Activated CD4-positive, CD25-positive, alpha-beta regulatory T cell treated with anti-CD3 and anti-CD28 coated beads, Interleukin-2, amount 50 U/mL, for 24 hours (primary cell): ENCODE measurements around the gene TAF11L14.
"Not testable (repeated sequence)": the region's sequence is repeated elsewhere in the genome, so short reads cannot be mapped to it uniquely, and the experiment has no call there.

Experiments
- ATAC-seq, 2 donors: fragments of 150-1000 bp; cut with Tn5 transposase; one replicate each; pipeline ENCODE4 v1.10.0; 2021; ENCODE audit warnings: mild to moderate bottlenecking in 1 of 2, moderate library complexity in 1 of 2

The TAF11L14 gene

GRCh38 chr5:17634160-17634559 is at the start of gene TAF11L14:
TSS of gene TAF11L14 (plus strand) at chr5:17634460.
- ATAC-seq = no peak

- not testable (repeated sequence) for ATAC-seq
Observed at GRCh38 chr5:17585658-17586057, 48.6 kb upstream of the TAF11L14 start, which contains the start of gene TAF11L7. TSS of gene TAF11L7 (minus strand) at chr5:17585758.

- ATAC-seq = not testable (repeated sequence)
Observed at GRCh38 chr5:17590860-17591259, 43.4 kb upstream of the TAF11L14 start, which contains the start of gene TAF11L8. TSS of gene TAF11L8 (minus strand) at chr5:17590960.

- not testable (repeated sequence) for ATAC-seq
Observed at GRCh38 chr5:17594255-17594654, 40.0 kb upstream of the TAF11L14 start, which contains the start of gene TAF11L9. TSS of gene TAF11L9 (minus strand) at chr5:17594394.

- ATAC-seq = not testable (repeated sequence)
Observed at GRCh38 chr5:17597728-17598127, 36.5 kb upstream of the TAF11L14 start, which contains the start of gene TAF11L10. TSS of gene TAF11L10 (minus strand) at chr5:17597828.

GRCh38 chr5:17603880-17604279 is 30.4 kb upstream of the TAF11L14 start, which contains the start of gene TAF11L11:
TSS of gene TAF11L11 (plus strand) at chr5:17604183.
- ATAC-seq = not testable (repeated sequence)

- no peak for ATAC-seq
Observed at GRCh38 chr5:17604951-17605350, 29.3 kb upstream of the TAF11L14 start.

- not testable (repeated sequence) for ATAC-seq
Observed at GRCh38 chr5:17607461-17607860, 26.8 kb upstream of the TAF11L14 start.

GRCh38 chr5:17610092-17610491 is 24.2 kb upstream of the TAF11L14 start, which contains the start of gene TAF11L12:
TSS of gene TAF11L12 (plus strand) at chr5:17610392.
- ATAC-seq = not testable (repeated sequence)

GRCh38 chr5:17614872-17615605 is 19.2 kb upstream of the TAF11L14 start:
- no peak for ATAC-seq

- no peak for ATAC-seq
Observed at GRCh38 chr5:17619354-17619753, 14.9 kb upstream of the TAF11L14 start.

GRCh38 chr5:17620627-17621026 is 13.6 kb upstream of the TAF11L14 start:
- ATAC-seq = no peak

- no peak for ATAC-seq
Observed at GRCh38 chr5:17625686-17626085, 8.6 kb upstream of the TAF11L14 start.

- not testable (repeated sequence) for ATAC-seq
Observed at GRCh38 chr5:17631788-17632187, 2.5 kb upstream of the TAF11L14 start, which contains the start of gene TAF11L13. TSS of gene TAF11L13 (plus strand) at chr5:17632088.

- ATAC-seq = not testable (repeated sequence)
Observed at GRCh38 chr5:17649232-17649631, 15.0 kb downstream of the TAF11L14 start.

- ATAC-seq = not testable (repeated sequence)
Observed at GRCh38 chr5:17655201-17655759, 21.0 kb downstream of the TAF11L14 start.

- ATAC-seq = no peak
Observed at GRCh38 chr5:17655921-17656320, 21.7 kb downstream of the TAF11L14 start.

- ATAC-seq = no peak
Observed at GRCh38 chr5:17663182-17663581, 28.9 kb downstream of the TAF11L14 start.

- ATAC-seq = no peak
Observed at GRCh38 chr5:17665836-17666235, 31.6 kb downstream of the TAF11L14 start.

- ATAC-seq = no peak
Observed at GRCh38 chr5:17666726-17667235, 32.5 kb downstream of the TAF11L14 start.

GRCh38 chr5:17670353-17670752 is 36.1 kb downstream of the TAF11L14 start:
- ATAC-seq = no peak

- ATAC-seq = no peak
Observed at GRCh38 chr5:17678751-17679324, 44.6 kb downstream of the TAF11L14 start.

- no peak for ATAC-seq
Observed at GRCh38 chr5:17679597-17680203, 45.4 kb downstream of the TAF11L14 start.
